ENCODE results near the gene LIMS3.
"Not testable (repeated sequence)": the region's sequence is repeated elsewhere in the genome, so short reads cannot be mapped to it uniquely, and the experiment has no call there.

- not testable (repeated sequence) for TF ChIP-seq POLR2A, POLR2AphosphoS5 (IDR thresholded peaks at IDR 0.05; ENCODE audit: low read depth, low read length)
Observed at GRCh38 chr2:109896212-109896611, 2.3 kb upstream of the LIMS3 start.
